HepG2 (cell line): ENCODE measurements around the gene CSNK2B. TPM values are rescaled to one million over a fixed set of nuclear protein-coding genes. Genes with fewer than 3 reads are reported as not detected.
A peak's percentile ranks its signal among the peaks of the same experiment; 100 is the strongest.

Source experiments
- ATM ChIP-seq: fragments of 450-650 bp; IDR thresholded peaks from 2 replicates; pipeline ENCODE4 v1.7.1; 2017; ENCODE audit warnings: mild to moderate bottlenecking, borderline replicate concordance
- FOXO4 ChIP-seq: sonication (generic); formaldehyde crosslinking; conservative IDR thresholded peaks from 2 replicates; pipeline ENCODE4 v1.8.1; 2023; ENCODE audit warnings: missing genetic modification reagents
- HNRNPUL1 ChIP-seq: fragments of 200-400 bp; formaldehyde crosslinking; IDR thresholded peaks from 2 replicates; pipeline ENCODE4 v1.6.1; 2017; ENCODE audit warnings: low read depth, mild to moderate bottlenecking, low read length, moderate library complexity
- MIER3 ChIP-seq: IDR thresholded peaks from 2 replicates; pipeline ENCODE4 v1.6.1; 2016; ENCODE audit warnings: missing compliant biosample characterization, borderline replicate concordance
- MLLT10 ChIP-seq: sonication (generic); formaldehyde crosslinking; IDR thresholded peaks from 2 replicates; pipeline ENCODE4 v1.4.0; 2020; ENCODE audit warnings: missing genetic modification reagents
- PAF1 ChIP-seq: IDR thresholded peaks from 2 replicates; pipeline ENCODE4 v1.6.1; 2016; ENCODE audit warnings: missing genetic modification reagents, missing compliant biosample characterization
- POLR2G ChIP-seq: fragments of 200-400 bp; formaldehyde crosslinking; IDR thresholded peaks from 2 replicates; pipeline ENCODE4 v1.6.1; 2018; ENCODE audit warnings: mild to moderate bottlenecking, low read depth, low read length, moderate library complexity
- SIN3A ChIP-seq: IDR thresholded peaks from 2 replicates; pipeline ENCODE4 v1.6.1; 2011; ENCODE audit warnings: low read depth, mild to moderate bottlenecking, control low read depth, low read length, borderline replicate concordance
- TEAD3 ChIP-seq: optimal IDR thresholded peaks from 2 replicates; pipeline ENCODE3; 2016; ENCODE audit warnings: borderline replicate concordance
- TOPORS ChIP-seq: sonication (generic); formaldehyde crosslinking; IDR thresholded peaks from 2 replicates; pipeline ENCODE4 v1.8.0; 2023; ENCODE audit warnings: mild to moderate bottlenecking, missing genetic modification reagents
- TRIM24 ChIP-seq: sonication (generic); formaldehyde crosslinking; IDR thresholded peaks from 2 replicates; pipeline ENCODE4 v1.8.0; 2022; ENCODE audit warnings: mild to moderate bottlenecking, missing genetic modification reagents
- U2AF1 ChIP-seq: fragments of 200-400 bp; formaldehyde crosslinking; optimal IDR thresholded peaks from 2 replicates; pipeline ENCODE3; 2017; ENCODE audit warnings: mild to moderate bottlenecking, low read depth, low read length
- ZFY ChIP-seq: sonication (generic); formaldehyde crosslinking; IDR thresholded peaks from 2 replicates; pipeline ENCODE4 v1.4.0; 2020; ENCODE audit warnings: missing genetic modification reagents
- ZKSCAN1 ChIP-seq: fragments of 150-350 bp; IDR thresholded peaks from 2 replicates; pipeline ENCODE4 v1.6.1; 2014; ENCODE audit warnings: low read length
- ZNF280B ChIP-seq: sonication (generic); formaldehyde crosslinking; IDR thresholded peaks from 2 replicates; pipeline ENCODE4 v1.5.0; 2020; ENCODE audit warnings: missing genetic modification reagents, mild to moderate bottlenecking, borderline replicate concordance
- ZNF451 ChIP-seq: sonication (generic); formaldehyde crosslinking; IDR thresholded peaks from 2 replicates; pipeline ENCODE4 v1.5.0; 2020; ENCODE audit warnings: mild to moderate bottlenecking, missing genetic modification reagents
- ZNF550 ChIP-seq: sonication (generic); formaldehyde crosslinking; IDR thresholded peaks from 2 replicates; pipeline ENCODE4 v1.4.0; 2020; ENCODE audit warnings: mild to moderate bottlenecking, missing genetic modification reagents, borderline replicate concordance
- ZNF607 ChIP-seq: sonication (generic); formaldehyde crosslinking; IDR thresholded peaks from 2 replicates; pipeline ENCODE4 v1.5.1; 2020; ENCODE audit warnings: missing genetic modification reagents, mild to moderate bottlenecking, borderline replicate concordance
- polyA plus RNA-seq, 8 experiments: library from polyadenylated mRNA; depleted of rRNA in 3 of 8; stranded (reverse) in 7 of 8; unstranded in 1 of 8; fragments of >200 nt; fragmentation: Illumina TruSeq in 4 of 8; extraction: Trizol in 4 of 8; gene quantifications; 2 replicates each; pipeline versions ENCODE4 v1.2.1 to v1.2.3, GENCODE V29; 2011 to 2016; ENCODE audit warnings: low read depth in 4 of 8, missing spikeins in 1 of 8, mixed read lengths in 1 of 8; ENCODE audit not compliant: insufficient read depth in 1 of 8
- total RNA-seq, 5 experiments: library from RNA; depleted of rRNA; stranded (reverse); fragments of >200 nt; fragmentation: Illumina TruSeq; extraction: Trizol; gene quantifications; 2 replicates each; pipeline ENCODE4 v1.2.3, GENCODE V29; 2016; ENCODE audit warnings: low read depth in 1 of 5
- TF ChIP-seq, protein P1 (sequence below): sonication (generic); formaldehyde crosslinking; IDR thresholded peaks from 2 replicates; pipeline ENCODE4 v1.8.1; 2023; ENCODE audit warnings: missing genetic modification reagents, mild to moderate bottlenecking, borderline replicate concordance
- TF ChIP-seq, protein P2 (sequence below): sonication (generic); formaldehyde crosslinking; IDR thresholded peaks from 2 replicates; pipeline ENCODE4 v1.5.0; 2020; ENCODE audit warnings: mild to moderate bottlenecking, missing genetic modification reagents

CSNK2B gene
- total and polyA plus RNA-seq, 2 of the 13 experiments (the other 11 are each of a cell fraction or from before 2014, with no cell fraction given) = 111 to 296 TPM

DNA sequence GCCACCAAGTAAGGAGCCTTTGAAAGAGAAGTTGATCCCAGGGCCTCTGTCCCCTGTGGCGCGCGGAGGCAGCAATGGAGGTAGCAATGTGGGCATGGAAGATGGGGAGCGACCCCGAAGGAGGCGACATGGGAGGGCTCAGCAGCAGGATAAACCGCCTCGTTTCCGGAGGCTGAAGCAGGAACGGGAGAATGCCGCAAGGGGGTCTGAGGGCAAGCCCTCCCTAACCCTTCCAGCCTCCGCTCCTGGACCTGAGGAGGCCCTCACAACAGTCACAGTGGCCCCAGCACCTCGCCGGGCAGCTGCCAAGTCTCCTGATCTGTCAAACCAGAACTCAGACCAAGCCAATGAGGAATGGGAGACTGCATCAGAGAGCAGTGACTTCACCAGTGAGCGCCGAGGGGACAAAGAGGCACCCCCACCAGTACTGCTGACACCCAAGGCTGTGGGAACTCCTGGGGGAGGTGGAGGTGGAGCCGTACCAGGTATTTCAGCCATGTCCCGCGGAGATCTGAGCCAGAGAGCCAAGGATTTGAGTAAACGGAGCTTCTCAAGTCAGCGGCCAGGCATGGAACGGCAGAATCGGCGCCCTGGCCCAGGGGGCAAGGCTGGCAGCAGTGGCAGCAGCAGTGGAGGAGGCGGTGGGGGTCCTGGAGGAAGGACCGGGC lies 33.5 kb upstream of the CSNK2B start (continued):
- TF ChIP-seq FOXO4 (CRISPR knock-in tag) (no peak), MLLT10 (CRISPR knock-in tag) (no peak), SIN3A (no peak), PAF1 (CRISPR knock-in tag) (peak; percentile 59; the same call in 1 of the 2 replicates), TRIM24 (CRISPR knock-in tag) (no peak), POLR2G (peak; percentile 60; the same call in 1 of the 2 replicates), U2AF1 (no peak), TEAD3 (peak; percentile 13), TOPORS (CRISPR knock-in tag) (no peak), ZFY (no peak), MIER3 (CRISPR knock-in tag) (no peak), ZNF280B (CRISPR knock-in tag) (no peak), ZNF607 (0 out of 2 replicates have a peak, but pooled peaks have one; percentile 52), ZKSCAN1 (no peak), ATM (no peak), ZNF550 (CRISPR knock-in tag) (no peak), HNRNPUL1 (no peak), ZNF451 (CRISPR knock-in tag) (no peak)
- TF ChIP-seq, protein P1, sequence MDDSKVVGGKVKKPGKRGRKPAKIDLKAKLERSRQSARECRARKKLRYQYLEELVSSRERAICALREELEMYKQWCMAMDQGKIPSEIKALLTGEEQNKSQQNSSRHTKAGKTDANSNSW (CRISPR knock-in tag) = no peak
- TF ChIP-seq, protein P2, sequence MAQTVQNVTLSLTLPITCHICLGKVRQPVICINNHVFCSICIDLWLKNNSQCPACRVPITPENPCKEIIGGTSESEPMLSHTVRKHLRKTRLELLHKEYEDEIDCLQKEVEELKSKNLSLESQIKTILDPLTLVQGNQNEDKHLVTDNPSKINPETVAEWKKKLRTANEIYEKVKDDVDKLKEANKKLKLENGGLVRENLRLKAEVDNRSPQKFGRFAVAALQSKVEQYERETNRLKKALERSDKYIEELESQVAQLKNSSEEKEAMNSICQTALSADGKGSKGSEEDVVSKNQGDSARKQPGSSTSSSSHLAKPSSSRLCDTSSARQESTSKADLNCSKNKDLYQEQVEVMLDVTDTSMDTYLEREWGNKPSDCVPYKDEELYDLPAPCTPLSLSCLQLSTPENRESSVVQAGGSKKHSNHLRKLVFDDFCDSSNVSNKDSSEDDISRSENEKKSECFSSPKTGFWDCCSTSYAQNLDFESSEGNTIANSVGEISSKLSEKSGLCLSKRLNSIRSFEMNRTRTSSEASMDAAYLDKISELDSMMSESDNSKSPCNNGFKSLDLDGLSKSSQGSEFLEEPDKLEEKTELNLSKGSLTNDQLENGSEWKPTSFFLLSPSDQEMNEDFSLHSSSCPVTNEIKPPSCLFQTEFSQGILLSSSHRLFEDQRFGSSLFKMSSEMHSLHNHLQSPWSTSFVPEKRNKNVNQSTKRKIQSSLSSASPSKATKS = no peak
